Esophagus squamous epithelium (tissue), 5 donors: Measurements from ENCODE around the gene HSPA5. TPM values are rescaled to one million over a fixed set of nuclear protein-coding genes. Genes with fewer than 3 reads are reported as not detected.

Source experiments
- DNase-seq: peaks from one replicate; lab custom pipeline; 2025; lab: John Stamatoyannopoulos, UW
- H3K27ac ChIP-seq, 4 donors: fragments of 200-600 bp; sonication (generic); one replicate each; pipeline ENCODE4 v1.5.1; 2016 to 2019; ENCODE audit warnings: mild to moderate bottlenecking in 1 of 4
- H3K27me3 ChIP-seq, 4 donors: fragments of 200-600 bp; sonication (generic); 1 replicate in 3 of 4; 2 replicates in 1 of 4; pipeline versions ENCODE4 v1.5.1 to v1.6.0; 2017 to 2021; ENCODE audit warnings: antibody characterized with exemption in 1 of 4
- H3K36me3 ChIP-seq, 3 donors: fragments of 200-600 bp; sonication (generic); one replicate each; pipeline ENCODE4 v1.5.1; 2016 to 2019
- H3K4me1 ChIP-seq, 3 donors: fragments of 200-600 bp; sonication (generic); one replicate each; pipeline ENCODE4 v1.5.1; 2017 to 2019
- H3K4me3 ChIP-seq, 4 donors: fragments of 200-600 bp; sonication (generic); 1 replicate in 3 of 4; 2 replicates in 1 of 4; pipeline ENCODE4 v1.5.1; 2016 to 2019; ENCODE audit warnings: mild to moderate bottlenecking in 2 of 4, moderate library complexity in 1 of 4
- H3K9me3 ChIP-seq, 3 donors: fragments of 200-600 bp; sonication (generic); one replicate each; pipeline ENCODE4 v1.5.1; 2016 to 2019
- POLR2A ChIP-seq, 4 donors: fragments of 450-650 bp; IDR thresholded peaks; one replicate each; pipeline ENCODE4 v1.6.1; 2017; ENCODE audit warnings: antibody characterized with exemption in 4 of 4, mild to moderate bottlenecking in 4 of 4, moderate library complexity in 3 of 4
- WGBS, 2 donors: methylation state at CpG; one replicate each; pipeline ENCODE4 v1.1.5; 2018; 5-methylcytosine and 5-hydroxymethylcytosine counted together
- intact Hi-C: fragments of 100-400 bp; cut with DNase I; formaldehyde crosslinking; loops from one replicate; pipeline ENCODE4 v1.15.0; 2022
- small RNA-seq, 4 donors: library from RNA; depleted of rRNA; stranded (forward); fragments of <200 nt; gene quantifications; one replicate each; pipeline ENCODE3, GENCODE V24; 2016
- total RNA-seq, 4 donors: library from RNA; depleted of rRNA; stranded (reverse); fragments of >200 nt; gene quantifications; one replicate each; pipeline ENCODE4 v1.1.0, GENCODE V29; 2016
- TF ChIP-seq, protein P1 (sequence below), 6 experiments: fragments of 450-650 bp in 4 of 6; fragments of 200-600 bp in 2 of 6; sonication (generic) in 2 of 6; IDR thresholded peaks; one replicate each; pipeline ENCODE4 v1.5.1; 2016 to 2019; ENCODE audit warnings: antibody characterized with exemption in 6 of 6, mild to moderate bottlenecking in 4 of 6, moderate library complexity in 4 of 6
- donor health status: DM: yes; HTN: yes; CAD: no.

The HSPA5 gene
- total RNA-seq, 4 donors from 2014 or later, result 84.1 to 178 (median 132) TPM

DNA sequence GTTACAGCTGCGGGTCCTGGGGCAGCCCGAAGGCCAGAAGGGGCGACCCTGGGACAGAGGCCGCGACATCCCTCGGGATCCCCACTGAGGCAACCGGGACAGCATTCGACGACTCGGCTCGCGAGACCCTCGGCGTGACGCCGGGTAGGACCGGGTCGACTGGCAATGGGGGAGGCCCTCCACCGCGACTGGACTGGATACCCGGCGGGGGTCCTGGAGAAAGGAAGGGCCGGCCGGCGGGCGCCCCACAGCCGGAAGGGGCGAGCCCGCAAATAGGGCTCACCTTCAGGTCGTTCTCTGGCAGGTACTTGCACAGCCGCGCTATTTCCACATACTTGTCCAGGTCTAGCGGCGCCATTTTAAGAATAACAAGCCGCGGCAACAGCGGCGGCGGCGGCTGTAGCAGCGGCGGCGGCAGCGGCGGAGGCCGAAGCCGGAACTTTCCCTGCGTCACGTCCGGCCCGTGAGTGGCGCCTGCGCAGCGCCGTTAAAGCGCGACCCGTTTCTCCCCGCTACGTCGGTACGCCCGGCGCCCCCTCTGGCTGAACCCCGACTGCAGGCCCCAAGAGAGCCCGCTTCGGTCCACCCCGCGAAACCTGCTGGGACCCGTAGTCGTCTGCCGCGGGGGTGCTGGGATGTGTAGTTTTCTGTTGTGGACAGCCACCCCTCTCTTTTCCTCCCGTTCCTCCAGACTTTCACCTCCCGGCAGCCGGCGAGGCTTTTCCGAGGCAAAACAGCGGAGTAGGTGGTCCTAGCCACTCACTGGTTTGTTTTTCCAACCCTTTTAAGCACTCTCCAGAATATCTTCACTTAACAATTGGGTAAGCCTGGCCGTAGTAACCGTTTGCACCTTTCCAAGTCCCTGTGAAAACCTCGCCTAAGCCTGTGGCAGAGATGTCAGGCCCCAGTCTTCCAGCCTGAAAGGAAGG, 51.5 kb downstream of the HSPA5 start, which contains the start of gene PPP6C:
Gene PPP6C, minus strand, starts transcription at position 443 of the 929 bp plus-strand sequence. Its CDS starts 85 bp downstream, at position 358.
- peak in 3 of 4 donors; percentile 77 to 85 (median 78) for TF ChIP-seq POLR2A (IDR thresholded peaks at IDR 0.05)
- TF ChIP-seq, protein P1, sequence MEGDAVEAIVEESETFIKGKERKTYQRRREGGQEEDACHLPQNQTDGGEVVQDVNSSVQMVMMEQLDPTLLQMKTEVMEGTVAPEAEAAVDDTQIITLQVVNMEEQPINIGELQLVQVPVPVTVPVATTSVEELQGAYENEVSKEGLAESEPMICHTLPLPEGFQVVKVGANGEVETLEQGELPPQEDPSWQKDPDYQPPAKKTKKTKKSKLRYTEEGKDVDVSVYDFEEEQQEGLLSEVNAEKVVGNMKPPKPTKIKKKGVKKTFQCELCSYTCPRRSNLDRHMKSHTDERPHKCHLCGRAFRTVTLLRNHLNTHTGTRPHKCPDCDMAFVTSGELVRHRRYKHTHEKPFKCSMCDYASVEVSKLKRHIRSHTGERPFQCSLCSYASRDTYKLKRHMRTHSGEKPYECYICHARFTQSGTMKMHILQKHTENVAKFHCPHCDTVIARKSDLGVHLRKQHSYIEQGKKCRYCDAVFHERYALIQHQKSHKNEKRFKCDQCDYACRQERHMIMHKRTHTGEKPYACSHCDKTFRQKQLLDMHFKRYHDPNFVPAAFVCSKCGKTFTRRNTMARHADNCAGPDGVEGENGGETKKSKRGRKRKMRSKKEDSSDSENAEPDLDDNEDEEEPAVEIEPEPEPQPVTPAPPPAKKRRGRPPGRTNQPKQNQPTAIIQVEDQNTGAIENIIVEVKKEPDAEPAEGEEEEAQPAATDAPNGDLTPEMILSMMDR (IDR thresholded peaks at IDR 0.05), result peak; percentile 55 to 91 (median 72)
- Histone ChIP-seq H3K36me3 (peaks cover 0 to 2% (median 0%) of the 10 kb centered on the region in 3 donors), H3K9me3 (no peaks in the 10 kb centered on the region), H3K4me1 (peaks cover 14 to 53% (median 28%) of the 10 kb centered on the region in 3 donors), H3K27ac (peak within 1 kb of the TSS; percentile 94 to 98 (median 96)), H3K27me3 (no peaks in the 10 kb centered on the region), H3K4me3 (peak within 1 kb of the TSS; percentile 83 to 100 (median 90))
- intact Hi-C loops, result no loop called here
- WGBS, 2 donors, result 0 to 1% methylated on average over 33 to 47 of the region's 82 CpGs
- DNase-seq, result peak; percentile 74

DNA sequence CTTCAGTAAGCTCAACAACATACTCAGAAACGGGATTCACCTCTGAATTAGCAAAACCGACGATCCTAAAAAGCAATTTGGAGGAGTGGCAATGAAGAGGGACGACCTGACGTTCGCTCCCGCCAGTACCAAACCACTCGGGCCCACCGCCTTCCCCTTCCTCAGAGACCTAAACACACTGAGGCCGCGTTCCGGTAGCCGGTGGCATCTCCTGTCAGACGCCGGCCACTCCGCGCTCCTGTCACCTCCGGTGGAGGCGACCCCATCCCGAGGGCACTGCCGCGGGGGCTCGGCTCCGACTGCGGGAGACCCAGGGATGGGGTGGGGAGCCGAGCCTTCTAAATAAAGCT, 52.2 kb downstream of the HSPA5 start:
- Histone ChIP-seq H3K27ac (peak overlapping the region; percentile 94 to 98 (median 96)), H3K36me3 (peaks cover 0 to 8% (median 0%) of the 10 kb centered on the region in 3 donors), H3K4me1 (peaks cover 14 to 58% (median 28%) of the 10 kb centered on the region in 3 donors), H3K9me3 (no peaks in the 10 kb centered on the region), H3K27me3 (no peaks in the 10 kb centered on the region), H3K4me3 (peak overlapping the region; percentile 83 to 100 (median 90))
- intact Hi-C loops, result no loop called here
- no peak for TF ChIP-seq POLR2A (IDR thresholded peaks at IDR 0.05)
- TF ChIP-seq, protein P1 (IDR thresholded peaks at IDR 0.05), result no peak
- no peak for DNase-seq
- 0 to 1% methylated on average over 12 to 14 of the region's 26 CpGs for WGBS, 2 donors

Small RNAs within 50 kb of the gene (small RNA-seq; reads per million reads assigned to genes)
- 0 reads per million in 4 donors for gene AL354710.1

Other genes with a start within 250 kb of the HSPA5 start
- 1 to 10 TPM; 3.3 to 9.9 (median 5.3) TPM for gene SCAI, start 97.8 kb downstream of the HSPA5 start, total RNA-seq
- gene PPP6C, start 51.5 kb downstream of the HSPA5 start, total RNA-seq, result 10 to 100 TPM; 18.0 to 31.3 (median 26.6) TPM
- 10 to 100 TPM; 12.5 to 23.0 (median 15.0) TPM for gene RABEPK, start 40.8 kb downstream of the HSPA5 start, total RNA-seq
- gene GAPVD1, start 20.5 kb upstream of the HSPA5 start, total RNA-seq, result 10 to 100 TPM; 34.8 to 65.4 (median 44.1) TPM